Left colon (tissue), 2 donors: Measurements from ENCODE around the gene OR13A1. TPM values are rescaled to one million over a fixed set of nuclear protein-coding genes. Genes with fewer than 3 reads are reported as not detected.

Experiments
- total RNA-seq, 2 donors: library from RNA; stranded (reverse); fragmentation: NEBNext Ultra II Directional; extraction: Animal tissue kit (Norgen Biotek cat#: 25700); gene quantifications; one replicate each; pipeline ENCODE4 v1.2.1, GENCODE V29; 2021
- donor health status: DM: no; HTN: no; CAD: no.
- donor health status: DM: yes; HTN: yes; CAD: no.

The OR13A1 gene
- total RNA-seq, 2 donors from 2014 or later = not detected

Other genes with a start within 250 kb of the OR13A1 start
- 1 to 10 TPM; 8.3 to 9.3 TPM for gene ALOX5, start 58.6 kb upstream of the OR13A1 start, total RNA-seq